SHP77 (cell line): ENCODE results near the gene DSTN.

Experiments used
- DNase-seq, 2 experiments: peaks; one replicate each; lab custom pipeline; 2025; lab: John Stamatoyannopoulos, UW

Gene DSTN

DNA sequence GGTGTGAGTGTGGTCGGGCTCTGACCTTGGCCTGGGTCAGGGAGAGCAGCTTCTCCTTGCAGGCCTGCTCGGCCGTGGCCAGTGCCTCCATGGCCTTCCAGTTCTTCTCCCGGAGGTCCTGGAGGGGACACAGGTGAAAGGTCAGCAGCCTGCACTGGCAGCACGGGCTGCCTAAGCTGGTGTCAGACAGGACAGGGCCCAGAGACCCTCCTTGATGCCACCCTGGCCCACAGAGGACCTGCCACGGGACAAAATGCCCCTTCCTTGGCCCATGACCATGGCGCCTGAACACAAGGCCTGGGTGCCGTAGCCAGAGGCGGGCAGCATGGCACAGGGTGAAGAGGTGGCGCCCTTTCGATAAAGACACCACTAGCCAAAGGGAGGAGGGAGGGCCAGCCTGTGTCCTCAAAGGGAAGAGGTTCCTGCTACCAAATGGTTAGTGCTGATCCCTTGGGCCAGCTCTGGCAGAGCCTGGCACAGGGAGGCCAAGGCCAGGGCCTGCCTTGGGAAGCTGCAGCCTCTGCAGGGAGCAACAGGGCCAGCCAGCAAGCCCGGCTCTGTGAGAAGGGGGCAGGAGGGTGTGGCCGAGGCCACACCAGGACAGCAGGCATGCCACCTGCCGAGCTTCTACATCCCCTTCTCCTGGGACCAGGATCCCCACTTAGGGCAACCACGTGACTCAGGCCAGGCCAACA, 54.8 kb downstream of the DSTN start:
- no peak for DNase-seq

- DNase-seq: no peak
Observed at GRCh38 chr20:17625246-17626051, 55.6 kb downstream of the DSTN start.

DNA sequence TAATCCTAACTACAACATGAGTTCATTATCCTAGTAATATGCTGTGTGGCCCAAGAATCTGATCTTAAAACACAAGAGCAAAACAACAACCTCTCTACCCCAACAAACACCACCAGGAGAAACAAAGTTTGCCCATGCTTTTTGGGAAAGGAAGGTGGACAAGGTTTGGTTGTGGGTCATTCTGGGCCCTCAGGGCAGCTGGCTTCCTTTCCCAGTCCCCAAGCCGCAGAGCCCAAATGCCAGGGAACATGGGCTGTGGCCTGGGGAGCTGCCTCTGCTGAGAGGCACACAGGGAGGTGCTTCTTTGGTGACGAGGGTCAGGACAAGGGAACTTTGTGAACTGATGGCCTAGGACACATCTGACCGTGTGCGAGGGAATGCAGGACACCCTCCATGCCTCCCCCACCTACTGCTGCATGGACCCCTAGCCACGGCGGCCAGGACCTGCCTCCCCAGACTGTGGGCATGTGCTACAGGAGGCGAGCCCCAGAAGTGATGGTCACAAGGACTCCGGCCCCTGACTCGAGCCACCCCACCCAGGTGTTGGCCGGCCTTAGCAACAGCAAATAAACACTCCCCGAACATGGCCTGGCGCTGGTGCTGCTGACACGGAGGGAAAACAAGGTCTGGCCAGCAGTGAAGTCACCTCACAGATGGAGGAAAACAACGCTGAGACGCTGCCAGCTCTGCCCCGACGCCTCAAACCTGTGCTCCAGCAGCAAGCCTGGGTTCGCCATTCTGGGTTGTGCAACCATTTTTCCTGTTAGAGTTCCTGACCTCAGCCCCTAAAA, 56.5 kb downstream of the DSTN start:
- no peak for DNase-seq

GRCh38 chr20:17627101-17627955, 57.5 kb downstream of the DSTN start:
- no peak for DNase-seq

- no peak for DNase-seq
Observed at GRCh38 chr20:17628101-17628841, 58.4 kb downstream of the DSTN start.

DNA sequence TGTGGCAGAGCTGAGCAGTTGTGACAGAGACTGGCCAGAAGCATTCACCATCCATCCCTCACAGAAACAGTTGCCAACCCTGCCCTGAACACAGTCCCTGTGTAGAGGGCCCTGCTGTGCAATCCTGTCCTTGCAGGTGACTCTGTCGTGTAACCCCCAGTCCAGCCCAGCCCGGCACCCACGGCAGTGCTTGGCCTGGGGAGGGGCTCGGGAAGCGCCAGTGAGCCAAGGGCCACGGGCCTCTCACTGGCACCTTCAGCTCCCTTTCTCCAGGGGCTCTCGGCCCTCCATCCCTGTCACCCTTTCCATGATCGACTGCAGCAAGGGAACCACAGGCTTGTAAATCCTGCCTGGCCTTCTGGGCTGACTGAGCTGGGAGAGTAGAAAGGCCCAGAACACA, 59.1 kb downstream of the DSTN start:
- no peak for DNase-seq

DNA sequence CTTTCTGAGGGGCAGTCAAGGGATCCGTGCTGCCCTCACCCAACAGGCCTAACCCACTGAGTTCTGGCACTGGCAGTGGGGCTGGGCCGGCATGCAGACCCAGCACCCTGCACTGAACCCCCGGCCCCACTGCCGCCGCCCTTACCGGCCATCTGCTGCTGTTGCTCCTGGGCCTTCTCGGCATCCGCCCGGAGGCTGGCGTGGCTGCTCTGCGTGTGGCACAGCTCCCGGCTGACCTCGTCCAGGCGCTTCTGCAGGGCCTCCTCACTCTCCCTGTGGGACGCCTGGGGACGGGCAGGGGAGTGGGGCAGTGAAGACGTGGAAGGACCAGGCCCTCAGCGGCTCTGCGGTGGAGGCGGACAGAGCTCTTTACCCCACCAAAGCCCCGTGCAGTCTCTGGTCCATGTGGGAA, 59.8 kb downstream of the DSTN start:
- no peak for DNase-seq

- DNase-seq: no peak
Observed at GRCh38 chr20:17630151-17630805, 60.4 kb downstream of the DSTN start.

- DNase-seq: no peak
Observed at GRCh38 chr20:17630806-17631195, 60.9 kb downstream of the DSTN start.

GRCh38 chr20:17631576-17632319, 61.9 kb downstream of the DSTN start:
- no peak for DNase-seq

DNA sequence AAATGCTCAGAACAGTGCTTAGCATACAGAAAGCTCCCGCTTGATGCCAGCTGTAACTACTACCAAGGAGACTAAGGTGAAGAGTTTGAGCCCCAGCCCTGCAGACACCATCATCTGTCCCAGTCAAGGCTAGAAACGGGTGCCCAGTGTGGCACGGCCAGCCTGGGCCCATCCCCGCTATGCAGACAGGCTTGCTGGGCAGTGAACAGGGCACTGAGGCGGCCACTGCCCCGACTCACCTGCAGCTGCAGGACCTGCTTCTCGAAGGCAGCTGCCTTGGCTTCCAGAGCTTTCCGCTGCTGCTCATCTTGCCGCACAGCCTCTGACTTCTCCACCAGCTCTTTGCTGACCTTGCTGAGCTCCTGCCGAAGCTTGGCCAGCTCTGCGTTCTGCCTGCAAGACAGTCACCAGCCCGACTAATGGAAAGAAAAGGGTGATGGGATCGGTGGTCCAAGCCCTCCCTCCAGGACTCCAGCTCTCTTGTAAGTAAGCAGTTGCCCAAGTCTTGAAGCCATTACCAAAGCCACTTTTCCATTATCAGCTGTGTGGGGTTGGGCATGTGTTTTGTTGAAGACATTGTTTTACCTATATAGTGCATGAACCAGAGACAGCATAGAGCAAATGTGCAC, 63.5 kb downstream of the DSTN start:
- DNase-seq: no peak

DNA sequence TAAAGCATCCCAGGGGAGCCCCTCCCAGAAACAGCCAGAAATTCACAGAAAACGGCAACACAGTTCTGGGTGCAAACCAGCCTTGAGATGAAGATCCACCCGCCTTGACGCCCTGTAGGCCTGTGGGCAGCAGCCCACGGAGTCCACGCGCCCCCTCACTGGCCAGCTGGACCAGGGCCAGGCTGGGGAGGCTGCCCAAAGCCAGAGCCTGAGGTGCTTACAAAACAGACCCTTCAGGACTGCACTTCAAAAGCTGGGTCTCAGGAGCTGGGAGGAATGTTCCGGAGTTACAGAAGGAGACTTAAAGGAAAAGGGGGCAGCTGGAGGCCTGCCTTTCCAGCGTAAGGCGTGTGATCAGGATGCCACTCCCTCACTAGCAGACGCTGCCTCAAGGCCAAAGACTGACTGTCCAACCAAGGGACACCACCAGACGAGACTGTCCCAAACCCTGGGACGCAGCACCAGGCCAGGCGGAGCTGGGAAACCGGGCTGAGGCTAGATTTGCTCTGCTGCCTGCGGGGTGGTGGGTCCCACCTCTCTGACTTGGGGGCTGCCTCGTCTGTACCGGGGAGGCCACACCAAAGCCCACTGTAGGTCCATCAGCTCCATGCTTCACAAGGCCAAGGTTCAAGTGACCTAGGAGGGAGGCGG, 64.1 kb downstream of the DSTN start:
- no peak for DNase-seq

GRCh38 chr20:17634661-17635331, 64.9 kb downstream of the DSTN start:
- DNase-seq: no peak

DNA sequence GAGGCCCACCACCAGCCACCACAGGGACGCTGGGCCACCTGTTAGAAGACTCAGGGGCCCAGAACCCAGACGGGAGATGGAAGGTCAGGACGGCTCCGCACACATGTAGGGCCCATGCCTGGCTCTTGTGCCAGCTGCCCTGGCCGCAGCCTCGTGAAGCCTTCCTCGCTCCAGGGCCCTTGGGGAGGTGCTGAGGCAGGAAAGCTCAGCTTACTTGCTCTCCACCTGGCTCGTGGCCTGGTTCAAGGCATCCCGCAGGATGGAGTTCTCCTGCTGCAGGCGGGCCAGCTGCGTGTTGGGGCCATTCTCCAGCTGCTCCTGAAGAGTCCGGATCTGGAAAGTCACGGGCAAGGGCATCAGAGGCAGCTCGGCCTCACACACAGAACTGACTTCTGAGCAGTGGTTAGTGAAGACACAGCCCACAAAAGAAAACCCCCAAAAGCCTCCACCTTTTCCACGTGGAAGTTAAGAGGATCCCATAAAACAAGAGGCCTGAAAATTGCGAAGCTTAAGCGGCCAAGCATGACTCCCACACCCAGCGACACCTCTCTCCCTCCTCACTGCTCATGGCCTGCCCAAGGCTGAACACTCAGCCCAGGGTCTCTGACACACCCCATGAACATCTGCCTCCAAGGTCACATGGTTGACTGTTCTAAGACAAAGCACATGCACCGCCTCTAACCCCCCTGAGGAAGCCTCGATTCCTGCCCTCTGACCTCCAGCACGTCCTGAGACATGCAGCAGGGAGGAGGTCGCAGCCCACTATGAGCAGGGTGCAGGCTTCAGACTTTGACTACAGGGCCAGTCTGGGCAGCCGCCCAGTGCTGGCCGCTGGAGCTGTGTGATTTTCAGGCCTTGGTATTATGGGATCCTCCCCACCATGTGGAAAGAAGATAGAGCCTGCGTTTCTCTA, 65.7 kb downstream of the DSTN start:
- DNase-seq: no peak

DNA sequence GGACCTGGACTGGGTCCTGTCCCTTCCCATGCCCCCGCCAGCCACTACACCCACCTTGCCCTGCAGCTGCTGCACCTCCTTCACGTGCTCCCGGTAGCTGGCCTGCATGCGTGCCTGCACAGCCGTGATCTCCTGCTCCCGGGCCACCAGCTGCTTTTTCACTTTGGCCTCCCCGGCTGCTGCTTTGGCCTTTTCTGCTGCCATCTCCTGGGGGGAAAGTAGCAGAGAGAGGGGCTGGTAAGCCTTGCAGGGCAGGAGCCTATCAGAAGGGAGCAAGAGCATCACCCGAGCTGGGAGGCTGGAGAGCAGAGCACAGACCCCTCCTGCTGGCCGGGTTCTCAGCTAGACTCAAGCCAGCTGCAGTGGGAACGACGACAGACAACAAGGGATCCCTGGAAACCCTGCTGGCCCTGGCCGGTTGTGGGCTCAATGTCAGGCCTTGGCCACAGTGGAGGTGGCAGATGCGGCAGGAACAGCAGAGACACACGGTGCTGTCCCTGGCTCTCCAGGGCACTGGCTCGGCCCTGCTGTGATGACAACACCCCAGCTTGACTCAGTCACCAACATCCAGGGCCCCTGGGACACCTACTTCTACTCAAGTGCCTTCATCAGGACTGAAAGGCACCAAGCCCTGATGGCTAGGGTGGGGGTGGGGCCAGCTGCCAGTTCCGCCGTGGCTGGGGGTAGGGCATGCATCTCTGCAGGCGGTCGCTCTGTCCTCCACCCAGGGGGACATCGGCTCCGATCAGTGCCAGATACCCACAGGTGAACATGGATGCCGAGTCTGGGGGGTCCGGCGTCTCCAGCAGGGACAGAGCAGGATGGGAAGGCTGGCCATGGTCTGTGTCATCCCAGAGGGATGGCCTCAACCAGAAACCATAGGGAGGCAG, 66.9 kb downstream of the DSTN start:
- peak; percentile 44 to 75 for DNase-seq

DNA sequence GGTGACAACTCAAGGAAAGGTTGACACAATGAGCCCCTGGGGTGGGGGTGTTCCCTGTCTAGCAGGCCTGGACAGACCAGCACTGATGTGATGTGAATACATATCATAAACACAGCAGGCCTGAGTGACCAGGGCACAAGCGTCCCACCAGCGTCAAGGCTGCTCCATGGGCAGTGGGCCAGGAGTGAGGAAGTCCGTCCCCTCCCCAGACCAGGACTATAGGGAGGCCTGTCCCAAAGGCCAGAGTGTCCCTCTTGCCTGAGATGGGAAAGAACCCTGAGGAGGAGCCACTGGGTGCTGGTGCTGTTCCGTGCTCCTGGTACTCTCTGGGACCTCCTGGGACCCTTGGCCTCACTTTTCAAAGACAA, 67.5 kb downstream of the DSTN start:
- DNase-seq: no peak
